Stomach (tissue), 4 donors: Measurements from ENCODE around the gene FHOD3.

Experiments
- POLR2AphosphoS5 ChIP-seq, 3 donors: sonication (generic); formaldehyde crosslinking; IDR thresholded peaks; one replicate each; pipeline ENCODE4 v1.6.1; 2016; ENCODE audit warnings: antibody characterized with exemption in 3 of 3
- TF ChIP-seq, protein P1 (sequence below), 7 experiments: fragments of 450-650 bp in 4 of 7; fragments of 200-600 bp in 3 of 7; sonication (generic) in 3 of 7; IDR thresholded peaks; one replicate each; pipeline ENCODE4 v1.5.1; 2016 to 2019; ENCODE audit warnings: antibody characterized with exemption in 7 of 7, control low read depth in 2 of 7, mild to moderate bottlenecking in 1 of 7

DNA sequence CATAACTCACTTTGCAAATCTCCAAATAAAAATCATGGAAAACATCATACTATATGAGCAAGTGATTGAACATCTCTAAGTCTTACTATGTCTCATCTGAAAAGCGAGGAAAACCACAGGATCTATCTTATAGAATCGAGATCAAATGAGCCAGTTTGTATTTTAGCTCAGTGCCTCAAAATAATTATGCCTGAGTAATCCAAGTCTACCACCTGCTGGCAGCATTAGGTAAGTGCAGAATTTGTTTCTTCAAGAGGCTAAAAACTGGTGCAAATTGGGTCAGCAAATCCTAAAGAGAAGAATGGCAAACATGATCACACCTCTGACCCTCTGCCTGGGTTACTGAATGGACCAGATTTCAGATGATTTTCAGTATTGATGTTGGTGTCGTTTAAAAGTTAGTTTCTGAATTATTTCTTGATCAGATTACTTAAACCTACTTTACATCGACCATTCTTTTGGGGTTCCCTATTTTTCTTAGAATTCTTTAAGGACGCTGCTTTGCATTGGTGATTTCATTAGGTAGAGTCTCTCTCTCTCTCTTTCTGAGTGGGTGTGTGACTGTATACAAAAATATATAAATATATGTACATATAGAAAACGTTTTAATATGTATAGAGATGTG is 12.7 kb upstream of the FHOD3 start:
- TF ChIP-seq, protein P1, sequence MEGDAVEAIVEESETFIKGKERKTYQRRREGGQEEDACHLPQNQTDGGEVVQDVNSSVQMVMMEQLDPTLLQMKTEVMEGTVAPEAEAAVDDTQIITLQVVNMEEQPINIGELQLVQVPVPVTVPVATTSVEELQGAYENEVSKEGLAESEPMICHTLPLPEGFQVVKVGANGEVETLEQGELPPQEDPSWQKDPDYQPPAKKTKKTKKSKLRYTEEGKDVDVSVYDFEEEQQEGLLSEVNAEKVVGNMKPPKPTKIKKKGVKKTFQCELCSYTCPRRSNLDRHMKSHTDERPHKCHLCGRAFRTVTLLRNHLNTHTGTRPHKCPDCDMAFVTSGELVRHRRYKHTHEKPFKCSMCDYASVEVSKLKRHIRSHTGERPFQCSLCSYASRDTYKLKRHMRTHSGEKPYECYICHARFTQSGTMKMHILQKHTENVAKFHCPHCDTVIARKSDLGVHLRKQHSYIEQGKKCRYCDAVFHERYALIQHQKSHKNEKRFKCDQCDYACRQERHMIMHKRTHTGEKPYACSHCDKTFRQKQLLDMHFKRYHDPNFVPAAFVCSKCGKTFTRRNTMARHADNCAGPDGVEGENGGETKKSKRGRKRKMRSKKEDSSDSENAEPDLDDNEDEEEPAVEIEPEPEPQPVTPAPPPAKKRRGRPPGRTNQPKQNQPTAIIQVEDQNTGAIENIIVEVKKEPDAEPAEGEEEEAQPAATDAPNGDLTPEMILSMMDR (IDR thresholded peaks at IDR 0.05): peak in 5 of 7 experiments; percentile 73 to 90 (median 82)
- no peak for TF ChIP-seq POLR2AphosphoS5 (IDR thresholded peaks at IDR 0.05)
